ENCODE data around the gene HABP2. TPM values are rescaled to one million over a fixed set of nuclear protein-coding genes. Genes with fewer than 3 reads are reported as not detected.

Gene HABP2
- total RNA-seq, 1 experiment from 2014 or later = not detected

GRCh38 chr10:113527211-113527906 lies 25.5 kb upstream of the HABP2 start:
- peaks cover 6 to 9% of the 10 kb centered on the region in 2 experiments for H3K4me1 Mint-ChIP-seq
- H2BK12ac ChIP-seq (ENCODE audit: insufficient read length, low read depth, low read length) = no peak overlapping the region
- no peaks in the 10 kb centered on the region for H3K27me3 ChIP-seq (ENCODE audit: insufficient read depth, low read length)
- no peak overlapping the region for H4K5ac ChIP-seq (ENCODE audit: insufficient read length, low read depth, low read length)
- no peaks in the 10 kb centered on the region for H3K23me2 ChIP-seq (ENCODE audit: insufficient read length, low read depth, low read length, poor library complexity, severe bottlenecking)
- no peaks in the 10 kb centered on the region for H3K4me1 ChIP-seq (ENCODE audit: insufficient read depth, low read length)
- no peak overlapping the region for H3K14ac ChIP-seq (ENCODE audit: insufficient read depth, low read length)
- no peak overlapping the region for H3K27ac ChIP-seq (ENCODE audit: insufficient read length, low read depth, low read length)
- H3K4me3 Mint-ChIP-seq = no peak overlapping the region
- H3K9ac ChIP-seq (ENCODE audit: extremely low read depth, insufficient read length, low read length) = no peak overlapping the region
- H3K9me3 ChIP-seq (ENCODE audit: control insufficient read depth, low read depth, low read length) = no peaks in the 10 kb centered on the region
- H2AK5ac ChIP-seq (ENCODE audit: insufficient read length, low read length) = no peak overlapping the region
- no peak overlapping the region for H2BK5ac ChIP-seq (ENCODE audit: insufficient read length, low read length)
- H4K91ac ChIP-seq (ENCODE audit: insufficient read length, low read depth, low read length) = no peak overlapping the region
- H2BK120ac ChIP-seq (ENCODE audit: low read depth, low read length, poor library complexity, severe bottlenecking) = no peak overlapping the region
- no peaks in the 10 kb centered on the region for H3K36me3 Mint-ChIP-seq (ENCODE audit: insufficient read depth in 1 of 3, low read depth in 3 of 3)
- H3K79me1 ChIP-seq (ENCODE audit: insufficient read depth, low read depth, low read length, poor library complexity, severe bottlenecking) = no peaks in the 10 kb centered on the region
- WGBS (ENCODE audit: extremely low coverage, insufficient read length, low lambda C conversion rate) = no CpG with 5 or more reads among the region's 9 CpGs
- no peak for DNase-seq
- H4K20me1 ChIP-seq (ENCODE audit: control insufficient read depth, insufficient read depth, insufficient read length) = no peaks in the 10 kb centered on the region
- no peaks in the 10 kb centered on the region; a peak in 1 of 5 replicates for H3K9me3 Mint-ChIP-seq
- no peak overlapping the region for H3K4ac ChIP-seq (ENCODE audit: low read depth, low read length)
- H3K56ac ChIP-seq (ENCODE audit: insufficient read length, low read depth, low read length) = no peak overlapping the region
- H3K79me2 ChIP-seq (ENCODE audit: insufficient read depth, low read length) = no peaks in the 10 kb centered on the region
- no peak overlapping the region for H4K8ac ChIP-seq (replicated peaks; ENCODE audit: insufficient read length, low read depth, low read length)
- no peak overlapping the region for H2BK15ac ChIP-seq (ENCODE audit: low read depth, low read length)
- H2AFZ ChIP-seq (ENCODE audit: low read length) = no peak overlapping the region
- peaks cover 90% of the 10 kb centered on the region for H3K27me3 Mint-ChIP-seq (ENCODE audit: low read depth)
- TF ChIP-seq CTCF (conservative IDR thresholded peaks at IDR 0.05) = no peak
- no peak overlapping the region; a peak in 2 of 7 replicates for H3K27ac Mint-ChIP-seq
- no peak overlapping the region for H3K18ac ChIP-seq (ENCODE audit: insufficient read length, low read depth, low read length)
- H3T11ph ChIP-seq (ENCODE audit: low read length) = no peak overlapping the region
- no peak overlapping the region for H3K23ac ChIP-seq (ENCODE audit: insufficient read length, low read depth, low read length)
- H2BK20ac ChIP-seq (ENCODE audit: low read depth, low read length, poor library complexity, severe bottlenecking) = no peak overlapping the region
- H3K4me2 ChIP-seq (ENCODE audit: insufficient read depth, insufficient read length, low read length) = no peak overlapping the region
